Activated gamma-delta T cell treated with anti-CD3 and anti-CD28 coated beads, Interleukin-2, amount 50 U/mL, for 16 hours (primary cell): ENCODE measurements around the gene C1orf159.

Experiments used
- DNase-seq: peaks from one replicate; pipeline ENCODE4 v3.0.0-alpha.2; 2020; ENCODE audit warnings: low read depth

C1orf159 gene

DNA sequence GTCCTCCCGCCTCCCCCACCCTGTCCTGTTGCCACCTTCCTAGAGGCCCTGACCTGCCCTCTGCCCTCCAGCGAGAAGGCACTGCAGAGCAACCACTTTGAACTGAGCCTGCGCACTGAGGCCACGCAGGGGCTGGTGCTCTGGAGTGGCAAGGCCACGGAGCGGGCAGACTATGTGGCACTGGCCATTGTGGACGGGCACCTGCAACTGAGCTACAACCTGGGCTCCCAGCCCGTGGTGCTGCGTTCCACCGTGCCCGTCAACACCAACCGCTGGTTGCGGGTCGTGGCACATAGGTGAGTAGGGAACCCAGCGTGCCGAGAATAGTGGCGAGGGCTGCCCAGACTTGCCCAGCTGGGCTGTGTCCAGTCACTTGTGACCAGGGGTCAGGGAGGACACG is 62.2 kb downstream of the C1orf159 start:
- DNase-seq = no peak

DNA sequence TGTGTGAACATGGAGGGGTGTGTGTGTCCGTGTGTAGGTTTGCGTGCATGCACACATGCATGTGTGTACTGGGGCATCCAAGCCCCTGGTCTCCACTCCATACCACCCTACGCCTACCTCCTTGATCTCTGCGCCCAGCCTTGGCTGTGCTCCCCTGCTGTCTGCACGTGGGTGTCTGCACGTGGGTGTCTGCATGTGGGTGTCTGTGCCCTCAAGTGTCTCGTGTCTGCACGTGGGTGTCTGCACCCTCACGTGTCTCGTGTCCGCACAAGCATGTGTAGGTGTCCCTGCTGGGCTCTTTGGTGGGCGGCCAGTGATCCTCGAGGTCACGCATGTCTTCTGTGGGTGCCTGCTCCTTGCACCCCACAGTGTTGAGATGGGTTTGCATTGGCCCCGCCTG is 62.9 kb downstream of the C1orf159 start:
- DNase-seq = no peak

DNA sequence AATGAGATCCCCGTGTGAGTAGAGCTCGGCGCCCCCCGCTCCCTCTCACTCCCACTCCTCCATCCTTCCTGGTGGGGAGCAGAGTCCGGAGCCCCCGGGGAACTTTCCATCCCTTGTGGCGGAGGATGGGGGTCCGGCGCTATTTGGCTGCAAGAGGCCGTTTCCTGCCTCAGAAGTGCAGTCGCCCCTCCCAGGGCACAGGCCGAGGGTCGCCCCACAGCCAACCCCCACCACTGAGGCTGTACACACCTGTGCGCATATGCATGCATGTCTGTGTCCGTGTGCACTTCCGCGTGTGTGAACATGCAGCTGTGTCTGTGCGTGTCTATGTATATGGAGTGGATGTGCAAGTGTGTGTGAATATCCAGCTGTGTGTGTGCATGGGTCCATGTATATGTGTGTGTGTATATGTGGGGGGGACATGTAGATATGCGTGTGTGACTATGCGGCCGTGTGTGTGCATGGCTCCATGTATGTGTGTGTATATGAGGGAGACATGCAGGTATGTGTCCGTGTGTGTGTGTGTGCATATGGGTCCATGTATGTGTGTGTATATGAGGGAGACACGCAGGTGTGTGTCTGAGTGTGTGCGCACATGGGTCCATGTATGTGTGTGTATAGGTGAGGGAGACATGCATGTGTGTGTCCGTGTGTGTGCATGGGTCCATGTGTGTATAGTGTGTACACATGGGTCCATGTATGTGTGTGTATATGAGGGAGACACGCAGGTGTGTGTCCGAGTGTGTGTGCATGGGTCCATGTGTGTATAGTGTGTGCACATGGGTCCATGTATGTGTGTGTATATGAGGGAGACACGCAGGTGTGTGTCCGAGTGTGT is 63.7 kb downstream of the C1orf159 start:
- no peak for DNase-seq

DNA sequence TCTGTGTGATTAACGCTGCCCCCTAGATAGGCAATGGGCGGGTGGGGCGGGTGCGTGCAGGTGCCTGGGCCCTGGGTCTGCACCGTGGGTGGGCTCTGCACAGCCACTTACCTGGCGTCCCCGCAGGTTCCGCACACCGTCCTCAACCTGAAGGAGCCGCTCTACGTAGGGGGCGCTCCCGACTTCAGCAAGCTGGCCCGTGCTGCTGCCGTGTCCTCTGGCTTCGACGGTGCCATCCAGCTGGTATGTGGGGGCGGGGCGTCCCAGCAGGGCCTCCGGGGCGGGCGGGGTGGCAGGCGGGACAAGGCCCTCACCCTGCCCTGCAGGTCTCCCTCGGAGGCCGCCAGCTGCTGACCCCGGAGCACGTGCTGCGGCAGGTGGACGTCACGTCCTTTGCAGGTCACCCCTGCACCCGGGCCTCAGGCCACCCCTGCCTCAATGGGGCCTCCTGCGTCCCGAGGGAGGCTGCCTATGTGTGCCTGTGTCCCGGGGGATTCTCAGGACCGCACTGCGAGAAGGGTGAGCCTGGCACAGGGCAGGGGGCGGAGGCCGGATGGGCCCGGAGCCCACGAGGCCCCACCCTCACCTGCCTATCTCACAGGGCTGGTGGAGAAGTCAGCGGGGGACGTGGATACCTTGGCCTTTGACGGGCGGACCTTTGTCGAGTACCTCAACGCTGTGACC is 64.6 kb downstream of the C1orf159 start:
- DNase-seq = no peak

DNA sequence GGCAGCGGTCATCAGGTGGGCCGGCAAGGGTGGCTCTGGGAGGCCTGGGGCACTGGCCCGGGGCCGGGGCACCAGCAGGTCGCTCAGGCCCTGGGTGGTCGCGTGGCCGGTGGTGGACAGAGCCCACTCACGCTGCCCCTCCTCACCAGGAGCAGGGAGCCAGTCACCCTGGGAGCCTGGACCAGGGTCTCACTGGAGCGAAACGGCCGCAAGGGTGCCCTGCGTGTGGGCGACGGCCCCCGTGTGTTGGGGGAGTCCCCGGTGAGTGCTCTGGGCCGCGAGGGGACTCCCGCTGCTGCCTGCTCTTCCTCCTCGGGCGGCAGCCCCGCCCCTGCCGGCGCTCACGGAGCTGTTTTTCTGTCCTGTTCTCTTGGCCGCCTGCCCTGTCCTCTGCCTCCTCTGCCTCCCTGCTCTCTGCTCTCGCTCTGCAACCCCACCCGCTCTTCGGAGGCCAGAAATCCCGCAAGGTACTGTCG is 65.3 kb downstream of the C1orf159 start:
- no peak for DNase-seq

DNA sequence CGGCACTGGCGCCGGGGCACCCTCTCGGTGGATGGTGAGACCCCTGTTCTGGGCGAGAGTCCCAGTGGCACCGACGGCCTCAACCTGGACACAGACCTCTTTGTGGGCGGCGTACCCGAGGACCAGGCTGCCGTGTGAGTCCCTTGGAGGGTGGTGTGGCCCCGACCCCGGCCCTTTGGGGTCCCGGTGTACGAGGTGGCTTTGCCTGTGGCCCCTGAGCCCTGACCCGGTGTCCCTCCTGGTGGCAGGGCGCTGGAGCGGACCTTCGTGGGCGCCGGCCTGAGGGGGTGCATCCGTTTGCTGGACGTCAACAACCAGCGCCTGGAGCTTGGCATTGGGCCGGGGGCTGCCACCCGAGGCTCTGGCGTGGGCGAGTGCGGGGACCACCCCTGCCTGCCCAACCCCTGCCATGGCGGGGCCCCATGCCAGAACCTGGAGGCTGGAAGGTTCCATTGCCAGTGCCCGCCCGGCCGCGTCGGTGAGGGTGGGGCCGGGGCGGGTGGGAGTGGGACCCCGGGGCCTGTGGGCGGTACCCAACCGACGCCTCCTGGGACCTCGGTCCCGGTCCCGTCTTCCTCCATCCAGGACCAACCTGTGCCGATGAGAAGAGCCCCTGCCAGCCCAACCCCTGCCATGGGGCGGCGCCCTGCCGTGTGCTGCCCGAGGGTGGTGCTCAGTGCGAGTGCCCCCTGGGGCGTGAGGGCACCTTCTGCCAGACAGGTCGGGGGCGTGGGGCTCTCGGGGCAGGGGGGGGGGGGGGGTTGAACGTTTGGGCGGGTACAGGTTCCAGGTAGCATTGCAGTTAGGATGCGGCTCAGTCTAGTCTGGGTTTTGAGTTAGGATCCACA is 66.3 kb downstream of the C1orf159 start:
- DNase-seq = no peak

DNA sequence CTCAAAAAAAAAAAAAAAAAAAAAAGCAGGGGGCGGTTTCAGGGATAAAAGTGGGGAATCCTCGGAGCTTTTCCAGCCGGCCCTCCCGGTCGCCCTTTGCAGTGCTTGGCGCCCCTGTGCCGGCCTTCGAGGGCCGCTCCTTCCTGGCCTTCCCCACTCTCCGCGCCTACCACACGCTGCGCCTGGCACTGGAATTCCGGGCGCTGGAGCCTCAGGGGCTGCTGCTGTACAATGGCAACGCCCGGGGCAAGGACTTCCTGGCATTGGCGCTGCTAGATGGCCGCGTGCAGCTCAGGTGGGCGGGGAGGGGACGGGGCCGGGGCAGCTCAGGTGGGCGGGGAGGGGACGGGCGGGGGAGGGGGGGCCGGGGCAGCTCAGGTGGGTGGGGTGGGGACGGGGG is 67.1 kb downstream of the C1orf159 start:
- DNase-seq = no peak

DNA sequence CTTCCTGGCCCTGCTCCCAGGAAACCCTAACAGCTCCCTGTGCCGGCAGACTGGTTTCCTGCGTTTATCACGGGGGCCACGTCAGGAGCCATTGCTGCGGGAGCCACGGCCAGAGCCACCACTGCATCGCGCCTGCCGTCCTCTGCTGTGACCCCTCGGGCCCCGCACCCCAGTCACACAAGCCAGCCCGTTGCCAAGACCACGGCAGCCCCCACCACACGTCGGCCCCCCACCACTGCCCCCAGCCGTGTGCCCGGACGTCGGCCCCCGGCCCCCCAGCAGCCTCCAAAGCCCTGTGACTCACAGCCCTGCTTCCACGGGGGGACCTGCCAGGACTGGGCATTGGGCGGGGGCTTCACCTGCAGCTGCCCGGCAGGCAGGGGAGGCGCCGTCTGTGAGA is 67.9 kb downstream of the C1orf159 start:
- DNase-seq = no peak

DNA sequence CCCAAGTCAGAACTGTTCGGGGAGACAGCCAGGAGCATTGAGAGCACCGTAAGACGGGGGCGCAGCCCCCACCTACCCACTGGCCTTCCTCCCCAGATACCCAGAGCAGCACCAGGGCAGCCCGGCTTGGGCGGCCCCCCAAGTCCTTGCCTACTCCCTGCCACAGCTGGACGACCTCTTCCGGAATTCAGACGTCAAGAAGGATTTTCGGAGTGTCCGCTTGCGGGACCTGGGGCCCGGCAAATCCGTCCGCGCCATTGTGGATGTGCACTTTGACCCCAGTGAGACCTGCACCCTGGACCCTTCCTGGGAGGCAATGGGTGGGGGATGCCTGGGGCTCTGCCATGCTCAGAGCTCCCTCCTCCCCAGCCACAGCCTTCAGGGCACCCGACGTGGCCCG is 68.5 kb downstream of the C1orf159 start:
- no peak for DNase-seq

DNA sequence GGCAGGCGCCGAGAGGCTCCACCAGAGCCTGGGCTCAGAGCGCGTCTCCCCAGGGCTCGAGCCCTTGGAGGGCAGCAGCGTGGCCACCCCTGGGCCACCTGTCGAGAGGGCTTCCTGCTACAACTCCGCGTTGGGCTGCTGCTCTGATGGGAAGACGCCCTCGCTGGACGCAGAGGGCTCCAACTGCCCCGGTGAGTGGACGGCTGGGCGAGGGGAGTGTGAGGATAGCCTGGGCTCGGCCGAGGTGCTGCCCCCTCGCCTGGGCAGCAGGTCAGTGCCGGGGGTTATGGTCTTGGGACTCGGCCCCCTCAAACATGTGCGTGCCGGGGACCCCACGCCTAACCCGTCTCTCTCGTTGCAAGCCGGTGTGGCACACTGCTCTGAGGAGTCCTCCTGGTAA is 69.1 kb downstream of the C1orf159 start:
- DNase-seq = no peak

DNA sequence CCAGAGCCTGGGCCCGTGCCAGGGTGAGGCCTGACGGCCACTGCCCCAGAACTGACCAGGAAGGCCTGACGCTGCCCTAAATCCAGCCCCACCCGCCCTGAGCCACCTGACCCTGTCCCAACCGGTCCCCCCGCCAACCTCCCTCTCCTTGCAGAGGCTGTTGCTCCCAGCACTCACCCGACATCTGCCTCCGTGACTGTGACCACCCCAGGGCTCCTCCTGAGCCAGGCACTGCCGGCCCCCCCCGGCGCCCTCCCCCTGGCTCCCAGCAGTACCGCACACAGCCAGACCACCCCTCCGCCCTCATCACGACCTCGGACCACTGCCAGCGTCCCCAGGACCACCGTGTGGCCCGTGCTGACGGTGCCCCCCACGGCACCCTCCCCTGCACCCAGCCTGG is 69.6 kb downstream of the C1orf159 start:
- no peak for DNase-seq

DNA sequence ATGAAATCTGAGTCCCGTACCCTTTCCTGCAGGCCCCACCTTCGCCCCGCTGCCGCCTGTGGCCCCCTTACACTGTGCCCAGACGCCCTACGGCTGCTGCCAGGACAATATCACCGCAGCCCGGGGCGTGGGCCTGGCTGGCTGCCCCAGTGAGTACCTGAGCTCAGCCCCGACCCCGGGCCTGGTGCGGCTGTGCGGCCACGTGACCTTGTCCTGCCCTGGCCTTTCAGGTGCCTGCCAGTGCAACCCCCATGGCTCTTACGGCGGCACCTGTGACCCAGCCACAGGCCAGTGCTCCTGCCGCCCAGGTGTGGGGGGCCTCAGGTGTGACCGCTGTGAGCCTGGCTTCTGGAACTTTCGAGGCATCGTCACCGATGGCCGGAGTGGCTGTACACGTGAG is 70.8 kb downstream of the C1orf159 start:
- DNase-seq = no peak

DNA sequence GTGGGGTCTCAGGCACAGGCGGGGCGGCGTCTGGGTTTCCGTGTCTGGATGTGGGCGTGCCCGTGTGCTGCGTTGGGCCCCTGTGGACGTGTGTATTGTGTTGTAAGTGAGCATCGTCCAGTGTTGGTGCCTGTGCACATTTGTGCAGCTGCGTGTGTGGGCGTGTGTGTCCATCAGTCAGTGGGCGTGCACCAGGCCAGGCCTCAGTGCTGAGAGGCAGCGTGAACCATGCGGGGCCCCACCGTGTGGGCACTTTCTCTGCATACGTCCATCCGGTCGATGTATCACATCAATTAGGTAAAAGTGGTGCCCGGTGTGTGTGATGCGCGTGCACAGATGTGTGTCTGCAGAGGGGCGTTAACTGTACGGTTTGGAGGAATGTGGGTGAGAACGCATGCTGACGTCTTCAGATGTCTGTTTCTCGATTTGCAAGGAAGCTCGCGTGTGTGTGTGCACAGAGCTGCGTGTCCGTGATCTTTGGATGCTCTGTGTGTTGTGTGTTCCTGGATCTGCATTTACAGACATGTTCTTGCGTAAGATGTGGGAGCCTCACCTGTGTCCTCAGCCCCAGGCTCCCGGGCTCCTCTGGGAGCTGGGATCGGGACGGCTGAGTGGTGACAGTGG is 71.3 kb downstream of the C1orf159 start:
- no peak for DNase-seq

DNA sequence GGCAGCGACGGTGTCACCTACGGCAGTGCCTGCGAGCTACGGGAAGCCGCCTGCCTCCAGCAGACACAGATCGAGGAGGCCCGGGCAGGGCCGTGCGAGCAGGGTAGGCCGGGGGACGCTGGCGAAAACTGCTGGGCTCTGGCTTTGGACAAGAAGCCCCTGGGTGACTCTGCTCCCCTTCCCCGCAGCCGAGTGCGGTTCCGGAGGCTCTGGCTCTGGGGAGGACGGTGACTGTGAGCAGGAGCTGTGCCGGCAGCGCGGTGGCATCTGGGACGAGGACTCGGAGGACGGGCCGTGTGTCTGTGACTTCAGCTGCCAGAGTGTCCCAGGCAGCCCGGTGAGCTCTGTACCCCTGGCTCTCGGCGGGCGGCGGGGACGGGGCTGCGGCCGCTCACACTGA is 72.0 kb downstream of the C1orf159 start:
- no peak for DNase-seq

DNA sequence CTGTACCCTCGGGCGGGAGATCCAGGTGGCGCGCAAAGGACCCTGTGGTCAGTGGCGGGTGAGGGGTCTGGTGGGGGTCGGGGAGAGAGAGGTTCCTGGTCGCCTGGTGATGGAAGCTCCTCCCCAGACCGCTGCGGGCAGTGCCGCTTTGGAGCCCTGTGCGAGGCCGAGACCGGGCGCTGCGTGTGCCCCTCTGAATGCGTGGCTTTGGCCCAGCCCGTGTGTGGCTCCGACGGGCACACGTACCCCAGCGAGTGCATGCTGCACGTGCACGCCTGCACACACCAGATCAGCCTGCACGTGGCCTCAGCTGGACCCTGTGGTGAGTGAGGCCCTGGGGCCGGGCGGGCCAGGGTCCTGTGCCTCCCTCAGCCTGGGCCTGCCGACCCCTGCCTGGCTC is 72.5 kb downstream of the C1orf159 start:
- no peak for DNase-seq

DNA sequence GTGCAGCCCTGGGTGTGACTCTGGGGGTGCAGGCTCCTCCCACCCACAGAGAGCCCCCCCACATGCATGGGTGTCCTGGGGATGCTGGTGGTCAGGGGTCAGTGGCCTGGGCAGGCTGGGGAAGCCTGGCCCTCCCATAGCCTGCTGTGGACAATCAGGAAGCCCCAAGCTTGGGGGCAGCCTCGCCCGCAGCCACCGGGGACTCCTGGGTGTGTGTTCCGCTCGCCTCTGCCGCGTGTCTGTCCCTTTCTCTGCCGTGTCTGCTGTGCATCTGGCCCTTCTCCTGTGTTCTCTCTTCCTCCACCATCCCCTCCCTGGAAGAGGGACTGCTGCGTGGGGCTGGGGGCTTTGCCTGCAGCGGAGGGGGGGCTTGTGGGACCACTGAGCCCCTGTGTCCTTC is 73.1 kb downstream of the C1orf159 start:
- DNase-seq = no peak

DNA sequence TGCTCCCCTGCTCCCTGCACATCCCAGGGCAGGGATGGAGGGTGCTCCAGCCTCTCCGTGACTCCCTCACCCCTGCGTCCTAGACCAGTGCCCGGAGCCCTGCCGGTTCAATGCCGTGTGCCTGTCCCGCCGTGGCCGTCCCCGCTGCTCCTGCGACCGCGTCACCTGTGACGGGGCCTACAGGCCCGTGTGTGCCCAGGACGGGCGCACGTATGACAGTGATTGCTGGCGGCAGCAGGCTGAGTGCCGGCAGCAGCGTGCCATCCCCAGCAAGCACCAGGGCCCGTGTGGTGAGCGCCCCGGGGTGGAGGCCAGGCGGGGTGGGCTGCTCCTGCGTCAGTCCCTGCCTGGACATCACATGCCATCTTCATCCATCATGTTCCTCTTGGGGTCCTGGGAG is 74.0 kb downstream of the C1orf159 start:
- DNase-seq = no peak

DNA sequence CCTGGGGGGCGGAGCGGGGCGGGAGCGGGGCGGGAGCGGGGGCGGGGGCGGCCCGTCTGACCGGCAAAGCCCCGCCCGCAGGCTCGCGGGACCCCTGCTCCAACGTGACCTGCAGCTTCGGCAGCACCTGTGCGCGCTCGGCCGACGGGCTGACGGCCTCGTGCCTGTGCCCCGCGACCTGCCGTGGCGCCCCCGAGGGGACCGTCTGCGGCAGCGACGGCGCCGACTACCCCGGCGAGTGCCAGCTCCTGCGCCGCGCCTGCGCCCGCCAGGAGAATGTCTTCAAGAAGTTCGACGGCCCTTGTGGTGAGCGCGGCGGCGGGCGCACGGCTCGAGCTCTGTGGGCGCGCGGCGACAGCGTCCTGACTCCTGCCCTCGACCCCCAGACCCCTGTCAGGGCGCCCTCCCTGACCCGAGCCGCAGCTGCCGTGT is 74.8 kb downstream of the C1orf159 start:
- DNase-seq = no peak

DNA sequence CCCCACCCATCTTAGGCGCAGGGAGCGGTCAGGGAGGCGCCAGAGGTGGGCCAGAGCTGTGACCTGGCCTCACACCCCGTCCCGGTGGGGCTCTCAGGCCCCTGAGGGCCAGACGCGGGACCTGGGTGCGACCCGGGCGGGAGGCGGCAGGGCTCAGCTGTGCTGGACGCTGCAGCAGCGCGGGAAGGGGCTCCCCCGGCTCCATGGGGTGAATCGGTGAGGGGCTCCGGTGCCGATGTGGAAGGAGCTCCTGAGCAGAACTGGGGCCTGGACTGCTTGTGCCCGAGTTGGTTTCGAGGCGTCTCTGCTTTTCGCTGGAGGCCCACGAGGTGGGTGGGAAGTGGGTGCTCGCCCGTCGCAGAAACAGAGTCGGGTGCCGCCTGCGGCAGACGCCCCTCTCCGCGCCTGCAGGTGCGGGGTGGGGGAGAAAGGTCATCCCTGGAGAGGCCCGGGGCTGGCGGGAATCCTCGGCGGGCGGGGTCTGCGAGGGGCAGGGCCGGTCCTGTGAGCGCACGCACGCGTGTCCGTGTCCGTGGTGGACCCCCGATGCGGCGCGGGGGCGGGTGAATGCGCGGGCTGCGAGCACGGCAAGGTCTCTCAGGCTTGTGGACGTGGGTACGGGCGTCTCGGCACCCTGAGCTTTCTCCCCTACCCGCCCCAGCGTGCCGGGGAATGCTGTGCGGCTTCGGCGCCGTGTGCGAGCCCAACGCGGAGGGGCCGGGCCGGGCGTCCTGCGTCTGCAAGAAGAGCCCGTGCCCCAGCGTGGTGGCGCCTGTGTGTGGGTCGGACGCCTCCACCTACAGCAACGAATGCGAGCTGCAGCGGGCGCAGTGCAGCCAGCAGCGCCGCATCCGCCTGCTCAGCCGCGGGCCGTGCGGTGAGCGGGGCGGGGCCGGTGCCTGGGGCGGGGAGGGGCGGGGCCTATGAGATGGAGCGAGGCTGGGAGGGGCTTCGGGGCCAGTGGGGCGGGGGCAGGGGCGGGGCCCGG is 75.6 kb downstream of the C1orf159 start:
- peak; percentile 63 for DNase-seq

DNA sequence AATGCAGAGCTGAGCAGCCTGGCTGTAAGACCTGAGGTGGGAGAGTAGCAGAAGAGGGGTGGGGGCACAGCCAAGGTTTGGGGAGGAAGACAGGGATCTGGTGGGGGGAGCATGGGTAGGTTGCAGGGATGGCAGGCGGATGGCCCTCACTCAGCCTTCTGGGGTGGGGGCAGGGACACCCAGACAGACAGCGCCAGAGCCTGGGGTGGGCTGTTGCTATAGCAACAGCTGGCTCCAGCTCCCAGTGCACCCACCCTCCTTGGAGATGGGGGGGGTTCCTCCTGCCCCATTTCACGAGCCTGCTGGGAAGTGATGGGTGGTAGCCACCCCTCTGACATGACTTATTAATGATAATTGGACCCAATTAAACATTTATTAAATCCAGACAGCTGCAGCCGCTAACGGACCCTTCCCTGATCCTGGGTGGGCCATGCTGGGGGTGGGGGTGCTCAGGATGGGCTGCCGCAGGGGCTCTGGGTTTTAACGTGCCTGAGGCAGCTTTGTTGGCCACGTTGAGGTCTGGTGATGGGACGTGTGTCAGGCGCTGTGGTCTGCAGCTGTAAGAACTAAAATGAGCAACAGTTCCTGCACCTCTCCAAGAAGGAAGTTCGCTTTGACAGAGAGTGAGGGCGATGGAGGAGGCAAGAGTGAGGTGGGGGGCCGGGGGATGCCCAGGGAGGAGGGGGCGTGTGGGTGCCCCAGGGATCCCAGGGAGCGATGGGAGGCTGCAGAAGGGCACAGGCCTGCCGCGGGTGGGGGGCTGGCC is 76.6 kb downstream of the C1orf159 start:
- DNase-seq = no peak
